GM12878 (cell line): ENCODE measurements around the gene MATN1.

Source experiments
- ASH2L ChIP-seq: fragments of 300-600, 200-600 bp; sonication (generic); IDR thresholded peaks from 2 replicates; pipeline ENCODE4 v1.6.1; 2017; ENCODE audit warnings: low read depth, mild to moderate bottlenecking, borderline replicate concordance
- BRCA1 ChIP-seq: IDR thresholded peaks from 2 replicates; pipeline ENCODE4 v1.6.1; 2011; ENCODE audit warnings: low read depth, low read length, improper control_type of control experiment
- CTCF ChIP-seq, 3 experiments: IDR thresholded peaks in 2 of 3; conservative IDR thresholded peaks in 1 of 3; 2 replicates each; pipeline ENCODE4 v1.5.1; 2011; ENCODE audit warnings: low read depth in 3 of 3, low read length in 3 of 3, mild to moderate bottlenecking in 3 of 3, control low read depth in 2 of 3, moderate library complexity in 2 of 3, inconsistent platforms in 1 of 3, mixed read lengths in 1 of 3; ENCODE audit not compliant: control insufficient read depth in 2 of 3, insufficient read depth in 1 of 3; ENCODE audit errors: extremely low read depth in 1 of 3
- DPF2 ChIP-seq: fragments of 450-650 bp; IDR thresholded peaks from 2 replicates; pipeline ENCODE4 v1.6.1; 2017; ENCODE audit warnings: mild to moderate bottlenecking
- MXI1 ChIP-seq: fragments of 150-350 bp; IDR thresholded peaks from 2 replicates; pipeline ENCODE4 v1.6.1; 2011; ENCODE audit warnings: low read depth, mild to moderate bottlenecking, inconsistent platforms, low read length, improper control_type of control experiment
- POLR2A ChIP-seq: IDR thresholded peaks from 2 replicates; pipeline ENCODE4 v1.6.1; 2011; ENCODE audit warnings: low read depth, mild to moderate bottlenecking, low read length
- POLR2AphosphoS2 ChIP-seq: IDR thresholded peaks from 2 replicates; pipeline ENCODE4 v1.6.1; 2011; ENCODE audit warnings: low read depth, mild to moderate bottlenecking, low read length, improper control_type of control experiment, moderate library complexity
- POLR2AphosphoS5 ChIP-seq: IDR thresholded peaks from 2 replicates; pipeline ENCODE4 v1.6.1; 2011; ENCODE audit warnings: mild to moderate bottlenecking, low read length, inconsistent platforms
- RAD21 ChIP-seq: IDR thresholded peaks from 2 replicates; pipeline ENCODE4 v1.6.1; 2011; ENCODE audit warnings: mild to moderate bottlenecking, low read depth, low read length, moderate library complexity; ENCODE audit not compliant: insufficient read depth
- RELA ChIP-seq: fragments of 450-650 bp; IDR thresholded peaks from 2 replicates; pipeline ENCODE4 v1.8.0; 2014; ENCODE audit warnings: borderline replicate concordance; ENCODE audit not compliant: partially characterized antibody
- TARDBP ChIP-seq: IDR thresholded peaks from 2 replicates; pipeline ENCODE4 v1.6.1; 2016; ENCODE audit warnings: borderline replicate concordance

GRCh38 chr1:30726236-30726635 lies 2.9 kb upstream of the MATN1 start:
- no peak for TF ChIP-seq DPF2
- TF ChIP-seq CTCF (IDR thresholded peaks at IDR 0.05 in 2 of 3, conservative IDR thresholded peaks at IDR 0.05 in 1 of 3; ENCODE audit: control insufficient read depth in 2 of 3, extremely low read depth in 1 of 3, insufficient read depth in 1 of 3, low read depth in 3 of 3, low read length in 3 of 3) = no peak
- TF ChIP-seq ASH2L = no peak
- TF ChIP-seq RELA = no peak
- no peak for TF ChIP-seq POLR2AphosphoS2
- no peak for TF ChIP-seq RAD21
- TF ChIP-seq MXI1 = no peak
- TF ChIP-seq POLR2AphosphoS5 = no peak
- no peak for TF ChIP-seq POLR2A
- TF ChIP-seq BRCA1 = no peak
- no peak for TF ChIP-seq TARDBP
